ENCODE measurements around the gene TMEM175.

TMEM175 gene

DNA sequence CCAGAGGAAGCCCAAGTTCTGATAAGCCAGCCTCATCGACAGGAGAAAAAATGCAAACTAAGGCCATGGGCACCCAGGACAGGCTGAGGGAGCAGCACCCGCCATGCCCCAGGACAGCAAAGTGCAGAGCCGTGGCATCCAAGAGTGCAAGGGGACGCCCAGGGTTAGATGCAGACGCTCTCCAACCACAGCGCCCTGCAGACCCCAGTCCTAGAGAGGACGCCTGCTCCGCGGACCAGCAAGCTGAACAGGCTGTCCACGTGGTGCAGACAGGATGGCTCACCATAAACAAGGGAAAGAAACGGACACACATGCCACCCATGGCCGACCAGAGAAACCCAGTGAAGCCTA lies 32.7 kb upstream of the TMEM175 start:
- no peak for DNase-seq

DNA sequence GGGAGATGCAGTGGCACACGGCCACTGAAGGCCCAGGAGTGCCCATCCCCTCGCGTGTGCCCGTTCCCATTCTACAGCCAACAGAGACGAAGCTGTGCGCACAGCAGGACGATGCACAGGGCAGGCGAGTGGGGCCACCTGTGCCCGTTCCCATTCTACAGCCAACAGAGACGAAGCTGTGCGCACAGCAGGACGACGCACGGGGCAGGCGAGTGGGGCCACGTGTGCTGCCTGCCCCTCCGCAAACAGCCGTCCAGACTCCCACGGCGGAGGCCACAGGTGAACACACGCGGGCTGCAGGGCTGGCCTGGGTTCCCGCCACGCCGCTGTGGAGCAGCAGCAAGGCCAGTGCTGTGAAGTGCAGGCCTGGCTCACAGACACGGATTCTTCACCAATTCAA lies 32.2 kb upstream of the TMEM175 start:
- no peak for DNase-seq

GRCh38 chr4:900721-901120 lies 31.5 kb upstream of the TMEM175 start:
- DNase-seq: no peak

GRCh38 chr4:901192-901910 lies 30.9 kb upstream of the TMEM175 start:
- DNase-seq: no peak

- no peak for DNase-seq
These were observed 28.9 kb upstream of the TMEM175 start for GRCh38 chr4:903066-904046.

GRCh38 chr4:905485-906338 lies 26.5 kb upstream of the TMEM175 start:
- no peak for DNase-seq

- no peak for DNase-seq
These were observed 25.7 kb upstream of the TMEM175 start for GRCh38 chr4:906339-907102.

- no peak for DNase-seq
These were observed 25.2 kb upstream of the TMEM175 start for GRCh38 chr4:907103-907400.

DNA sequence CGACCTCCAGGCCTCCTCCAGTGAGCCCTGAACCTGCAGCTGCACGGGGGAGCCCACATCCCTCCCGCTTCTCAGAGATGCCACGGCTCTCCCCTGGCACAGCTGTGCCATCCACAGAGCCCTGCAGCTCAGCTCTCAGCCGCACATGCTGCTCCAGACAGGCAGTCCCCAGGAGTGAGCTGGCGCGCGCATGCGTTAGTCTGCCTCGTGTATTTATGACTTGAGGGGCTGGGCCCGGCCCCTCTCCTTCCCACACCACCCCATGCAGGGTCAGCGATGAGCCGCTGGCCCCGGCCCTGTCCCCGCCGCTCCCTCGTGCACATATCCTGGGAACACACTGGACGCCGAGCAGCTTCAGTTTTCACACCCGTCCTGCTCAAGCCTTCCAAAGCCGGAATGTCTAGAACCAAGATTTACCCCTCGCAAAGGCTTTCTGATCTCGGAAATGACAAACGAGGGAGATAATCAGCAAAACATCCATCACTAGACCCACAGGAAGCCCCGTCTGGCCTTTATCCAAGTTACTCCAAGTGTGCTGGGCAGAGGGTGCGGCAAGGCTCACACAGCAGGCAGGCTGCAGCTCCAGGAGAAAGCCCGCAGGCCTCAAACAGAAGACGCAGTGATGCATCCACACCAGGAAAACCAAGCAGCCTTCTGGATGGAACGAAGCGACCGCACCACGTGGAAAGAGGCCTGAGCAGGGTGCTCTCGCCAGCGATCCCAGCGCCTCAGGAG lies 24.4 kb upstream of the TMEM175 start:
- DNase-seq: no peak

GRCh38 chr4:909131-909571 lies 23.1 kb upstream of the TMEM175 start:
- no peak for DNase-seq

DNA sequence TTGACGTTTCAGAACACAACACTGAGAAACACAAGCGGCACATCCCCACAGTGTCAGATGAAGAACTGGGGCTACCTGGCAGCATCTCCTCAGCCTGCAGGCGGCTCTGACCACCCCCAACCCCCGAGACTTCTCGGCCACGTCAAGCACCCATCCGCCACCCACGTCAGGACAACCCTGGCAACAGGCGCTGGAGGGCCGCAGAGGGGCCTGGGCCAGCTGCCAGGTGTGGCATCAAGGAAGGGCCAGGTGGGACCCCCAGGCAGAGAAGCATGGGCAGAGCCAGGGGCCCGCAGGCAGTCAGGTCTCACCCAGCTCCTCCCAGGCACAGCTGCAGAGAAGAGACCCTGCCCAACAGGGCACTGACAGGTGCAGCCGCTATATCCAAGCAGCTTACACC lies 22.4 kb upstream of the TMEM175 start:
- no peak for DNase-seq

GRCh38 chr4:910366-911091 lies 21.7 kb upstream of the TMEM175 start:
- DNase-seq: no peak

GRCh38 chr4:911221-911751 lies 21.0 kb upstream of the TMEM175 start:
- no peak for DNase-seq

- DNase-seq: no peak
These were observed 20.3 kb upstream of the TMEM175 start for GRCh38 chr4:911871-912490.

- DNase-seq: no peak
These were observed 19.5 kb upstream of the TMEM175 start for GRCh38 chr4:912548-913279.

- no peak for DNase-seq
These were observed 19.0 kb upstream of the TMEM175 start for GRCh38 chr4:913280-913618.

- DNase-seq: no peak
These were observed 17.7 kb upstream of the TMEM175 start for GRCh38 chr4:914531-914930.

DNA sequence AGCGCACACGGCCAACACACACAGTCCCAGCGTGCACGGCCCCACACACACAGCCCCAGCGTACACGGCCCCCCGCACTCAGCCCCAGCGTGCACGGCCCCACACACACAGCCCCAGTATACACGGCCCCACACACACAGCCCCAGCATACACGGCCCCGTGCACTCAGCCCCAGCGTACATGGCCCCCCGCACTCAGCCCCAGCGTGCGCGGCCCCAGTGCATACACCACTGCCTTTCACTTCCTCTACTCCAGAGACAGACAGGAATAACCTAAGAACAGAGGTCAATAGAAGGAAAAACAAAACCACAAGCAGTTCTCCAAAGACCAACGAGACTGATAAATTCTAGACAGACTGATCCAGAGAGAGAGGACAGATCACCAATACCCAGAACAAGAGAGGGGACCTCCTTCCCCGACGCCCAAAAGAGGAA lies 17.2 kb upstream of the TMEM175 start:
- DNase-seq: no peak

- no peak for DNase-seq
These were observed 16.7 kb upstream of the TMEM175 start for GRCh38 chr4:915595-915994.

GRCh38 chr4:917466-917865 lies 14.8 kb upstream of the TMEM175 start:
- no peak for DNase-seq
